ENCODE data around the gene VPS9D1.

The VPS9D1 gene

GRCh38 chr16:89732142-89732917 lies 11.6 kb upstream of the VPS9D1 start:
- DNase-seq = no peak

GRCh38 chr16:89730610-89731234 lies 10.0 kb upstream of the VPS9D1 start:
- DNase-seq = no peak

GRCh38 chr16:89729863-89730593 lies 9.3 kb upstream of the VPS9D1 start:
- no peak for DNase-seq

- no peak for DNase-seq
Observed at GRCh38 chr16:89729293-89729692, 8.6 kb upstream of the VPS9D1 start.

GRCh38 chr16:89727406-89728120 lies 6.9 kb upstream of the VPS9D1 start:
- DNase-seq = no peak

GRCh38 chr16:89723279-89724250 lies 2.9 kb upstream of the VPS9D1 start:
- DNase-seq = no peak

- no peak for DNase-seq
Observed at GRCh38 chr16:89722392-89723278, 1.9 kb upstream of the VPS9D1 start.

- DNase-seq = peak; percentile 83
Observed at GRCh38 chr16:89721546-89722391, 1.1 kb upstream of the VPS9D1 start.

- peak; percentile 21 for DNase-seq
Observed at GRCh38 chr16:89720551-89720812, 216 bp downstream of the VPS9D1 start.

GRCh38 chr16:89717688-89718505 lies 2.8 kb downstream of the VPS9D1 start:
- DNase-seq = no peak

GRCh38 chr16:89716916-89717687 lies 3.6 kb downstream of the VPS9D1 start:
- no peak for DNase-seq

- no peak for DNase-seq
Observed at GRCh38 chr16:89716493-89716892, 4.2 kb downstream of the VPS9D1 start.

GRCh38 chr16:89712274-89712781 lies 8.4 kb downstream of the VPS9D1 start:
- no peak for DNase-seq

- peak; percentile 66 for DNase-seq
Observed at GRCh38 chr16:89711601-89712273, 9.0 kb downstream of the VPS9D1 start.

GRCh38 chr16:89710709-89711564 lies 9.8 kb downstream of the VPS9D1 start:
- no peak for DNase-seq

- DNase-seq = no peak
Observed at GRCh38 chr16:89709716-89710432, 10.8 kb downstream of the VPS9D1 start.
